ENCODE data around the gene PLAC9. TPM values are rescaled to one million over a fixed set of nuclear protein-coding genes. Genes with fewer than 3 reads are reported as not detected.

Gene PLAC9
- total and polyA plus RNA-seq, 2 experiments from 2014 or later: 1.1 to 11.0 TPM

- TF ChIP-seq CREB1 (CRISPR knock-in tag; IDR thresholded peaks at IDR 0.05; ENCODE audit: low read depth): no peak
- no peak for TF ChIP-seq EZH2 (IDR thresholded peaks at IDR 0.05; ENCODE audit: low read depth, unreplicated experiment)
- no peak for TF ChIP-seq POLR2AphosphoS5 (IDR thresholded peaks at IDR 0.05; ENCODE audit: low read depth)
- TF ChIP-seq EZH2phosphoT487 (IDR thresholded peaks at IDR 0.05; ENCODE audit: unreplicated experiment): no peak
- no peak for TF ChIP-seq CTCF (conservative IDR thresholded peaks at IDR 0.05; ENCODE audit: low read depth in 2 of 2)
- no peak for TF ChIP-seq REST (IDR thresholded peaks at IDR 0.05; ENCODE audit: unreplicated experiment)
Measured at GRCh38 chr10:80158126-80158525, 25.6 kb downstream of the PLAC9 start (continued).

- no peak for DNase-seq (ENCODE audit: low spot score)
- Histone ChIP-seq H3K4me3 (no peak overlapping the region), H3K4me1 (ENCODE audit: insufficient read depth) (peaks cover 9% of the 10 kb centered on the region; the same call in 1 of the 2 replicates), H2AFZ (no peak overlapping the region), H3F3A (replicated peaks; ENCODE audit: low read depth) (no peaks in the 10 kb centered on the region), H3K79me2 (replicated peaks; ENCODE audit: insufficient read depth) (no peaks in the 10 kb centered on the region), H3K4me2 (no peak overlapping the region), H3K36me3 (ENCODE audit: insufficient read depth) (no peaks in the 10 kb centered on the region), H4K20me1 (replicated peaks; ENCODE audit: insufficient read depth) (no peaks in the 10 kb centered on the region), H3K9me2 (ENCODE audit: insufficient read depth) (no peaks in the 10 kb centered on the region), H3K27me3 (ENCODE audit: insufficient read depth) (no peaks in the 10 kb centered on the region), H3K27ac (ENCODE audit: low read depth) (no peak overlapping the region)
- H3K4me1 Mint-ChIP-seq: peaks cover 16% of the 10 kb centered on the region
- no peak overlapping the region for H3K27ac Mint-ChIP-seq
- ATAC-seq: no peak
- H3K4me3 Mint-ChIP-seq: no peak overlapping the region
- peaks cover 35% of the 10 kb centered on the region for H3K36me3 Mint-ChIP-seq (ENCODE audit: low read depth)
- H3K9me3 Mint-ChIP-seq: no peaks in the 10 kb centered on the region
- H3K27me3 Mint-ChIP-seq (ENCODE audit: insufficient read depth, low read depth, poor library complexity): peaks cover 9% of the 10 kb centered on the region
- no peak for TF ChIP-seq ZNF114 (CRISPR knock-in tag; IDR thresholded peaks at IDR 0.05)
- TF ChIP-seq STAT1 (IDR thresholded peaks at IDR 0.05; ENCODE audit: unreplicated experiment): no peak
- no peak for TF ChIP-seq ZNF331 (CRISPR knock-in tag; IDR thresholded peaks at IDR 0.05; ENCODE audit: low read depth)
- TF ChIP-seq REST (IDR thresholded peaks at IDR 0.05; ENCODE audit: unreplicated experiment): no peak
- no peak for TF ChIP-seq POLR2AphosphoS5 (IDR thresholded peaks at IDR 0.05; ENCODE audit: low read depth)
- no peak for TF ChIP-seq NANOG (IDR thresholded peaks at IDR 0.05; ENCODE audit: borderline replicate concordance)
- no peak for TF ChIP-seq EZH2 (IDR thresholded peaks at IDR 0.05; ENCODE audit: low read depth, unreplicated experiment)
- TF ChIP-seq EZH2phosphoT487 (IDR thresholded peaks at IDR 0.05; ENCODE audit: unreplicated experiment): no peak
- no peak for TF ChIP-seq CREB1 (CRISPR knock-in tag; IDR thresholded peaks at IDR 0.05; ENCODE audit: low read depth)
- no peak for TF ChIP-seq ETS1 (IDR thresholded peaks at IDR 0.05)
Measured at GRCh38 chr10:80158598-80159127, 26.1 kb downstream of the PLAC9 start.
